MCF 10A (cell line): ENCODE measurements around the gene SPA17. TPM values are rescaled to one million over a fixed set of nuclear protein-coding genes. Genes with fewer than 3 reads are reported as not detected.

ENCODE experiments used
- BruUV-seq: library from RNA; stranded (reverse); fragments of 400-500 nt; replicated peaks from 2 replicates; lab custom pipeline; 2021; lab: Mats Ljungman, UMichigan
- CTCF ChIA-PET: fragments of 300-600 bp; sonication (Branson Sonifier 250); formaldehyde crosslinking; extraction: SDS; loops from one replicate; lab custom pipeline; 2021; ENCODE audit warnings: antibody characterized with exemption, inconsistent platforms; lab: Yijun Ruan, JAX
- POLR2A ChIA-PET: fragments of 300-600, 350-650 bp; sonication (Branson Sonifier 250); formaldehyde crosslinking; extraction: SDS; loops from one replicate; lab custom pipeline; 2020; ENCODE audit warnings: antibody characterized with exemption, inconsistent platforms; lab: Yijun Ruan, JAX
- DNase-seq: peaks from one replicate; pipeline ENCODE4 v3.0.0-alpha.2; 2018; ENCODE audit not compliant: unreplicated experiment
- H3K27ac Mint-ChIP-seq: one replicate; pipeline ENCODE4 v1.8.0; 2022; ENCODE audit warnings: mild to moderate bottlenecking, low read depth, mixed read lengths; ENCODE audit not compliant: unreplicated experiment
- H3K27me3 Mint-ChIP-seq: one replicate; pipeline ENCODE4 v1.8.0; 2022; ENCODE audit warnings: mixed read lengths; ENCODE audit not compliant: insufficient read depth, unreplicated experiment
- H3K36me3 Mint-ChIP-seq: one replicate; pipeline ENCODE4 v1.8.0; 2022; ENCODE audit warnings: mild to moderate bottlenecking, moderate library complexity, mixed read lengths; ENCODE audit not compliant: insufficient read depth, unreplicated experiment
- H3K4me1 Mint-ChIP-seq: one replicate; pipeline ENCODE4 v1.8.0; 2022; ENCODE audit warnings: mixed read lengths; ENCODE audit not compliant: insufficient read depth, unreplicated experiment
- H3K4me3 Mint-ChIP-seq: one replicate; pipeline ENCODE4 v1.8.0; 2022; ENCODE audit warnings: mild to moderate bottlenecking, moderate library complexity, mixed read lengths; ENCODE audit not compliant: unreplicated experiment
- H3K9me3 Mint-ChIP-seq: one replicate; pipeline ENCODE4 v1.8.0; 2022; ENCODE audit warnings: mixed read lengths; ENCODE audit not compliant: unreplicated experiment
- CTCF ChIP-seq: fragments of 200-600 bp; IDR thresholded peaks from one replicate; pipeline ENCODE4 v1.8.0; 2022; ENCODE audit warnings: antibody characterized with exemption, mild to moderate bottlenecking; ENCODE audit not compliant: unreplicated experiment
- intact Hi-C: fragments of 100-400 bp; cut with micrococcal nuclease; formaldehyde crosslinking; loops from 2 replicates; pipeline ENCODE4 v1.14.1; 2022
- total RNA-seq: library from RNA; stranded (reverse); gene quantifications from 2 replicates; pipeline ENCODE4 v1.2.3, GENCODE V29; 2022

Gene SPA17
- total RNA-seq, 1 experiment from 2014 or later: 12.0 TPM

- ChIA-PET POLR2A (interaction anchor here (0.9 to 1.6 kb wide), 4 partner anchors 12 to 47 kb away, joined by 4 to 7 read pairs (median 4); partner anchors contain the start of genes SIAE and SPA17), CTCF (interaction anchor here (0.9 to 1.5 kb wide), 4 partner anchors 24 to 47 kb away, joined by 3 to 5 read pairs (median 4); no protein-coding TSS in a partner anchor)
- H3K4me3 Mint-ChIP-seq: peak overlapping the region; percentile 72
- H3K27ac Mint-ChIP-seq: no peak overlapping the region
- BruUV-seq: no TSS peak
- H3K27me3 Mint-ChIP-seq: peaks cover 17% of the 10 kb centered on the region
- H3K4me1 Mint-ChIP-seq: peaks cover 8% of the 10 kb centered on the region
- intact Hi-C loops: no loop called here
- H3K36me3 Mint-ChIP-seq: no peaks in the 10 kb centered on the region
- no peak for TF ChIP-seq CTCF
- no peaks in the 10 kb centered on the region for H3K9me3 Mint-ChIP-seq
- peak; percentile 57 for DNase-seq
These were observed 43.7 kb downstream of the SPA17 start for GRCh38 chr11:124717421-124717785.

- Mint-ChIP-seq H3K27me3 (peaks cover 23% of the 10 kb centered on the region), H3K4me1 (peaks cover 8% of the 10 kb centered on the region), H3K36me3 (no peaks in the 10 kb centered on the region), H3K9me3 (no peaks in the 10 kb centered on the region), H3K4me3 (peak overlapping the region; percentile 72), H3K27ac (no peak overlapping the region)
- peak; percentile 46 for DNase-seq
- no peak for TF ChIP-seq CTCF
- no TSS peak for BruUV-seq
- intact Hi-C loops: no loop called here
- ChIA-PET CTCF (interaction anchor here (0.9 to 1.5 kb wide), 4 partner anchors 24 to 47 kb away, joined by 3 to 5 read pairs (median 4); no protein-coding TSS in a partner anchor), POLR2A (interaction anchor here (0.9 to 1.6 kb wide), 4 partner anchors 13 to 47 kb away, joined by 4 to 7 read pairs (median 4); partner anchors contain the start of genes SIAE and SPA17)
These were observed 44.3 kb downstream of the SPA17 start for GRCh38 chr11:124717786-124718651.

- Mint-ChIP-seq H3K27ac (no peak overlapping the region), H3K4me3 (peak overlapping the region; percentile 72), H3K36me3 (no peaks in the 10 kb centered on the region), H3K9me3 (no peaks in the 10 kb centered on the region), H3K4me1 (peaks cover 8% of the 10 kb centered on the region), H3K27me3 (peaks cover 31% of the 10 kb centered on the region)
- POLR2A ChIA-PET: interaction anchor here (1.5 kb wide), 1 partner anchor 48 kb away, joined by 4 read pairs; no protein-coding TSS in a partner anchor
- intact Hi-C loops: no loop called here
- no peak for TF ChIP-seq CTCF
- CTCF ChIA-PET: interaction anchor here (0.7 to 1.2 kb wide), 3 partner anchors 21 to 42 kb away, joined by 3 to 4 read pairs (median 3); no protein-coding TSS in a partner anchor
- no peak for DNase-seq
- BruUV-seq: no TSS peak
These were observed 45.1 kb downstream of the SPA17 start for GRCh38 chr11:124718801-124719200.

- no TSS peak for BruUV-seq
- Mint-ChIP-seq H3K36me3 (no peaks in the 10 kb centered on the region), H3K9me3 (no peaks in the 10 kb centered on the region), H3K4me1 (peaks cover 8% of the 10 kb centered on the region), H3K27ac (no peak overlapping the region), H3K4me3 (no peak overlapping the region), H3K27me3 (peaks cover 38% of the 10 kb centered on the region)
- ChIA-PET POLR2A (interaction anchor here (1.5 kb wide), 1 partner anchor 79 kb away, joined by 3 read pairs; no protein-coding TSS in a partner anchor), CTCF (interaction anchor here (0.7 to 1.2 kb wide), 5 partner anchors 19 to 75 kb away, joined by 3 to 8 read pairs (median 4); no protein-coding TSS in a partner anchor)
- no peak for DNase-seq
- TF ChIP-seq CTCF: no peak
- intact Hi-C loops: no loop called here
These were observed 45.8 kb downstream of the SPA17 start for GRCh38 chr11:124719534-124719933.
